ENCODE results near the gene TSPAN14. TPM values are rescaled to one million over a fixed set of nuclear protein-coding genes. Genes with fewer than 3 reads are reported as not detected.

TSPAN14 gene
- total and polyA plus RNA-seq, 2 of the 8 experiments (the other 6 are each of a cell fraction or from before 2014, with no cell fraction given): 47.4 to 57.8 TPM

DNA sequence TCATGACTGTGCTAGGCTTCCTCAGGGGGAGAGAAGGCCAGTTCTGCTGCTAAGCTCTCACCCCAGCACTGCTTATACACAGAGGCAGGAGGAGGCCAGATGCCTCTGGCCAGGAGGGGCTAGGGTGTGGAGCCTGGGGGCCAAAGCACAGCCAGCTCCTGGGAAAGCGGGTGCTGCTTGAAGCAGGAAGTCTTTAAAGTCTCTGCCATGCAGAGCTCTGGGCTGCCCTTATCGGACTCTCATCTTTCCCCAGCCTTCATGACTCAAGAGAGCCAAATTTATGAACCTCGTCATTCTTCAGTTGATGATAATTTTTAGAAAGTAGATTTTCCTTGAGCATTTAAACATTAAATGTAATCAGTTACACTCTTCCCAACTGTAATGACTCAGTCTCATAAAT is 11.2 kb upstream of the TSPAN14 start:
- ChIA-PET POLR2A (ENCODE audit: partially characterized antibody) (interaction anchor here (1.1 to 2.1 kb wide), 4 partner anchors 10 to 101 kb away, joined by 3 to 5 read pairs (median 4); no protein-coding TSS in a partner anchor), CTCF (ENCODE audit: partially characterized antibody) (interaction anchor here (0.6 to 38.4 kb wide), 18 partner anchors 10 to 422 kb away, joined by 3 to 1263 read pairs (median 15); no protein-coding TSS in a partner anchor)
- Histone ChIP-seq H3K4me2 (ENCODE audit: insufficient read depth in 1 of 2, low read depth in 2 of 2, low read length in 2 of 2) (no peak overlapping the region), H3K23ac (ENCODE audit: insufficient read length) (no peak overlapping the region), H2BK120ac (replicated peaks; ENCODE audit: low read depth, low read length) (no peak overlapping the region), H4K8ac (ENCODE audit: extremely low read depth, insufficient read depth, low read length) (no peak overlapping the region), H3K4ac (replicated peaks; ENCODE audit: insufficient read length, low read depth, low read length) (no peak overlapping the region), H2AFZ (ENCODE audit: low read length) (no peak overlapping the region), H3K79me1 (ENCODE audit: low read depth, low read length) (no peaks in the 10 kb centered on the region), H2BK20ac (ENCODE audit: low read length) (no peak overlapping the region), H3K79me2 (ENCODE audit: control insufficient read depth in 1 of 2, insufficient read depth in 2 of 2, low read length in 2 of 2) (no peaks in the 10 kb centered on the region), H3K36me3 (ENCODE audit: control insufficient read depth in 2 of 4, insufficient read depth in 4 of 4, low read length in 3 of 4) (no peaks in the 10 kb centered on the region; a peak in 1 of 8 replicates), H2BK15ac (ENCODE audit: low read length) (no peak overlapping the region), H2BK5ac (ENCODE audit: low read depth, low read length) (no peak overlapping the region), H2BK12ac (ENCODE audit: low read depth, low read length) (no peak overlapping the region), H3K9me3 (ENCODE audit: insufficient read depth in 2 of 2, low read depth in 1 of 2, low read length in 1 of 2) (no peaks in the 10 kb centered on the region), H3K27ac (ENCODE audit: low read depth, low read length) (no peak overlapping the region), H4K20me1 (replicated peaks in 1 of 2; ENCODE audit: control insufficient read depth in 1 of 2, insufficient read depth in 2 of 2, low read length in 2 of 2) (no peaks in the 10 kb centered on the region), H3K23me2 (ENCODE audit: low read depth, low read length) (no peaks in the 10 kb centered on the region), H3K27me3 (replicated peaks in 1 of 4; ENCODE audit: control insufficient read depth in 3 of 4, extremely low read depth in 1 of 4, insufficient read depth in 3 of 4, low read length in 3 of 4) (no peaks in the 10 kb centered on the region), H3K9ac (replicated peaks in 1 of 4; ENCODE audit: extremely low read depth in 1 of 4, low read depth in 3 of 4, low read length in 3 of 4) (no peak overlapping the region), H3K4me3 (ENCODE audit: extremely low read depth in 1 of 4, insufficient read depth in 2 of 4, low read depth in 3 of 4, low read length in 4 of 4) (no peak overlapping the region), H3K56ac (replicated peaks; ENCODE audit: insufficient read length, low read depth, low read length) (no peak overlapping the region), H4K5ac (ENCODE audit: insufficient read length, low read depth, low read length) (no peak overlapping the region), H4K91ac (replicated peaks; ENCODE audit: insufficient read length, low read length) (no peak overlapping the region), H3K14ac (ENCODE audit: insufficient read length) (no peak overlapping the region), H3K18ac (ENCODE audit: extremely low read depth, low read length) (no peak overlapping the region), H3K4me1 (replicated peaks in 1 of 4; ENCODE audit: control insufficient read depth in 3 of 4, insufficient read depth in 4 of 4, low read length in 3 of 4) (peaks cover 0 to 3% (median 0%) of the 10 kb centered on the region in 4 experiments; a peak in 1 of 7 replicates), H2AK5ac (ENCODE audit: low read depth, low read length) (no peak overlapping the region)
- DNase-seq (ENCODE audit: low read depth in 1 of 2, low spot score in 2 of 2) (no peak), FAIRE-seq (no peak)
- TF ChIP-seq NRF1 (IDR thresholded peaks at IDR 0.05; ENCODE audit: low read depth, low read length) (no peak), SP1 (IDR thresholded peaks at IDR 0.05; ENCODE audit: low read depth, low read length) (no peak), TAF7 (optimal IDR thresholded peaks at IDR 0.05; ENCODE audit: borderline replicate concordance, low read depth, low read length) (no peak), SIN3A (conservative IDR thresholded peaks at IDR 0.05 in 1 of 2, IDR thresholded peaks at IDR 0.05 in 1 of 2; ENCODE audit: low read depth in 1 of 2, low read length in 2 of 2) (no peak), FOSL1 (IDR thresholded peaks at IDR 0.05; ENCODE audit: insufficient read depth, low read depth, low read length) (no peak), ASH2L (IDR thresholded peaks at IDR 0.05; ENCODE audit: low read length) (no peak)
- TF ChIP-seq, protein P1, sequence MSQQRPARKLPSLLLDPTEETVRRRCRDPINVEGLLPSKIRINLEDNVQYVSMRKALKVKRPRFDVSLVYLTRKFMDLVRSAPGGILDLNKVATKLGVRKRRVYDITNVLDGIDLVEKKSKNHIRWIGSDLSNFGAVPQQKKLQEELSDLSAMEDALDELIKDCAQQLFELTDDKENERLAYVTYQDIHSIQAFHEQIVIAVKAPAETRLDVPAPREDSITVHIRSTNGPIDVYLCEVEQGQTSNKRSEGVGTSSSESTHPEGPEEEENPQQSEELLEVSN (IDR thresholded peaks at IDR 0.05): no peak
- WGBS, 2 experiments (ENCODE audit: extremely low coverage in 1 of 2, insufficient coverage in 1 of 2, insufficient read length in 1 of 2, insufficient replicate concordance in 2 of 2, low coverage in 1 of 2, low lambda C conversion rate in 2 of 2, missing lambda C conversion rate in 1 of 2): 60% methylated on average over 3 of the region's 3 CpGs; no CpG with 5 or more reads in 1 of the 2 experiments
